A549 (cell line): ENCODE data around the gene PIP5K1B. TPM values are rescaled to one million over a fixed set of nuclear protein-coding genes. Genes with fewer than 3 reads are reported as not detected.

Source experiments
- ATAC-seq, 2 experiments: fragments of 200-7000 bp in 1 of 2; fragments of >200 bp in 1 of 2; cut with Nextera tagmentation in 1 of 2; cut with Tn5 transposase in 1 of 2; 3 replicates each; pipeline versions ENCODE4 v1.8.0 to v1.9.1; 2018 to 2020; ENCODE audit warnings: mild to moderate bottlenecking in 1 of 2, moderate library complexity in 1 of 2
- CTCF ChIA-PET: fragments of 300-600 bp; sonication (Branson Sonifier 250); formaldehyde crosslinking; extraction: SDS; loops from one replicate; lab custom pipeline; 2021; ENCODE audit warnings: antibody characterized with exemption, inconsistent platforms; lab: Yijun Ruan, JAX
- POLR2A ChIA-PET: fragments of 350-600 bp; formaldehyde crosslinking; extraction: SDS; loops from one replicate; lab custom pipeline; 2021; ENCODE audit warnings: antibody characterized with exemption, inconsistent platforms; lab: Yijun Ruan, JAX
- DNase-seq, 2 experiments: peaks; one replicate each; pipeline versions ENCODE4 v3.0.0 to v3.0.0-alpha.2; 2011 to 2016; ENCODE audit warnings: low read depth in 1 of 2, low spot score in 1 of 2
- FAIRE-seq: peaks from 2 replicates; lab custom pipeline; 2011; peaks lifted over from hg19 to GRCh38; lab: Jason Lieb, UNC
- H3K27ac ChIP-seq, 2 experiments: fragments of >200 bp; sonication (Bioruptor Twin); formaldehyde crosslinking; 3 replicates each; pipeline ENCODE4 v1.5.1; 2016 to 2017
- H3K4me1 ChIP-seq: fragments of >200 bp; sonication (Bioruptor Twin); formaldehyde crosslinking; 3 replicates; pipeline ENCODE4 v1.6.1; 2016
- H3K4me2 ChIP-seq: fragments of >200 bp; sonication (Bioruptor Twin); formaldehyde crosslinking; 3 replicates; pipeline ENCODE4 v1.6.1; 2016
- H3K4me3 ChIP-seq: fragments of >200 bp; sonication (Bioruptor Twin); formaldehyde crosslinking; 3 replicates; pipeline ENCODE4 v1.5.1; 2016
- H3K9me3 ChIP-seq: fragments of >200 bp; sonication (Bioruptor Twin); formaldehyde crosslinking; 3 replicates; pipeline ENCODE4 v1.6.1; 2016
- BCL3 ChIP-seq: fragments of >200 bp; sonication (Bioruptor Twin); formaldehyde crosslinking; IDR thresholded peaks from 3 replicates; pipeline ENCODE4 v1.6.1; 2016
- E2F6 ChIP-seq: IDR thresholded peaks from 2 replicates; pipeline ENCODE4 v1.6.1; 2012; ENCODE audit warnings: low read depth, borderline replicate concordance
- EHF ChIP-seq: fragments of 250-450 bp; sonication (Bioruptor Pico); IDR thresholded peaks from 2 replicates; pipeline ENCODE4 v1.5.0; 2020; ENCODE audit warnings: mild to moderate bottlenecking
- EHMT2 ChIP-seq: fragments of 200-600 bp; sonication (generic); IDR thresholded peaks from 2 replicates; pipeline ENCODE4 v1.6.1; 2016; ENCODE audit warnings: antibody characterized with exemption, low read depth, mild to moderate bottlenecking, moderate library complexity
- ELK1 ChIP-seq: fragments of 150-350 bp; IDR thresholded peaks from 2 replicates; pipeline ENCODE4 v1.6.1; 2014; ENCODE audit warnings: low read depth, mild to moderate bottlenecking, low read length
- EP300 ChIP-seq, 2 experiments: fragments of >200 bp; sonication (Bioruptor Twin); formaldehyde crosslinking; IDR thresholded peaks; 2 replicates in 1 of 2; 3 replicates in 1 of 2; pipeline ENCODE4 v1.6.1; 2016 to 2017
- ESRRA ChIP-seq: fragments of 150-350 bp; IDR thresholded peaks from 2 replicates; pipeline ENCODE4 v1.6.1; 2014; ENCODE audit warnings: mild to moderate bottlenecking, low read length, borderline replicate concordance
- FOSL2 ChIP-seq, 2 experiments: fragments of 450-650 bp in 1 of 2; fragments of >200 bp in 1 of 2; sonication (Bioruptor Twin) in 1 of 2; formaldehyde crosslinking; IDR thresholded peaks; 2 replicates each; pipeline versions ENCODE4 v1.5.0 to v1.6.1; 2016 to 2020; ENCODE audit warnings: mild to moderate bottlenecking in 1 of 2, moderate library complexity in 1 of 2
- FOXS1 ChIP-seq: fragments of 250-450 bp; sonication (Bioruptor Pico); IDR thresholded peaks from 2 replicates; pipeline ENCODE4 v1.5.0; 2020; ENCODE audit warnings: mild to moderate bottlenecking, moderate library complexity
- GATA3 ChIP-seq: IDR thresholded peaks from 2 replicates; pipeline ENCODE4 v1.6.1; 2012; ENCODE audit warnings: borderline replicate concordance
- HDAC2 ChIP-seq: fragments of 200-600 bp; sonication (generic); IDR thresholded peaks from 2 replicates; pipeline ENCODE4 v1.6.1; 2016
- HEYL ChIP-seq: fragments of 250-450 bp; sonication (Bioruptor Pico); IDR thresholded peaks from 2 replicates; pipeline ENCODE4 v1.8.0; 2021; ENCODE audit warnings: mild to moderate bottlenecking, moderate library complexity
- HMGXB4 ChIP-seq: fragments of 250-450 bp; sonication (Bioruptor Pico); IDR thresholded peaks from 2 replicates; pipeline ENCODE4 v1.5.0; 2021; ENCODE audit warnings: mild to moderate bottlenecking, moderate library complexity, borderline replicate concordance
- HOXA7 ChIP-seq: fragments of 250-450 bp; sonication (Bioruptor Pico); IDR thresholded peaks from 2 replicates; pipeline ENCODE4 v1.5.0; 2020; ENCODE audit warnings: mild to moderate bottlenecking, moderate library complexity
- JUN ChIP-seq, 2 experiments: fragments of >200 bp; sonication (Bioruptor Twin); formaldehyde crosslinking; IDR thresholded peaks; 2 replicates in 1 of 2; 3 replicates in 1 of 2; pipeline ENCODE4 v1.6.1; 2016 to 2017
- MAZ ChIP-seq: fragments of 150-350 bp; IDR thresholded peaks from 2 replicates; pipeline ENCODE4 v1.6.1; 2014; ENCODE audit warnings: antibody characterized with exemption, low read depth, low read length, borderline replicate concordance
- NPAS2 ChIP-seq: fragments of 250-450 bp; sonication (Bioruptor Pico); IDR thresholded peaks from 2 replicates; pipeline ENCODE4 v1.8.0; 2022; ENCODE audit warnings: mild to moderate bottlenecking, moderate library complexity, borderline replicate concordance
- PHF8 ChIP-seq: fragments of 200-600 bp; sonication (generic); IDR thresholded peaks from 2 replicates; pipeline ENCODE4 v1.6.1; 2016; ENCODE audit warnings: low read depth, mild to moderate bottlenecking, antibody characterized with exemption, moderate library complexity, borderline replicate concordance
- POLR2A ChIP-seq: IDR thresholded peaks from 2 replicates; pipeline ENCODE4 v1.6.1; 2012; ENCODE audit warnings: mild to moderate bottlenecking, low read length
- POLR2AphosphoS2 ChIP-seq: conservative IDR thresholded peaks from 2 replicates; pipeline ENCODE4 v1.6.1; 2012; ENCODE audit warnings: low read length, improper control_type of control experiment, inconsistent platforms
- USF2 ChIP-seq: fragments of 450-650 bp; IDR thresholded peaks from 2 replicates; pipeline ENCODE4 v1.6.1; 2014; ENCODE audit warnings: antibody characterized with exemption
- ZFP36 ChIP-seq: fragments of 450-650 bp; IDR thresholded peaks from 2 replicates; pipeline ENCODE4 v1.6.1; 2014; ENCODE audit warnings: borderline replicate concordance; ENCODE audit not compliant: partially characterized antibody
- ZSCAN20 ChIP-seq: fragments of 250-450 bp; sonication (Bioruptor Pico); IDR thresholded peaks from 2 replicates; pipeline ENCODE4 v1.8.0; 2022; ENCODE audit warnings: mild to moderate bottlenecking, moderate library complexity
- whole genome bisulfite sequencing: methylation state at CpG from one replicate; pipeline ENCODE4 v1.1.6; 2017; ENCODE audit errors: missing lambda C conversion rate; 5-methylcytosine and 5-hydroxymethylcytosine counted together
- polyA plus RNA-seq, 4 experiments: library from polyadenylated mRNA; depleted of rRNA in 3 of 4; stranded (reverse); fragments of >200 nt; fragmentation: RNase III in 1 of 4; extraction: RNeasy Plus Mini Kit Qiagen cat#74134 plus additional on column Dnase treatment in 1 of 4; gene quantifications; 2 replicates in 3 of 4; 3 replicates in 1 of 4; pipeline ENCODE4 v1.2.3, GENCODE V29; 2011 to 2017

Gene PIP5K1B
- polyA plus RNA-seq, 2 of the 4 experiments (the other 2 are of a cell fraction): not detected

GRCh38 chr9:68714416-68715180 is 9.6 kb downstream of the PIP5K1B start (continued):
- TF ChIP-seq HEYL (CRISPR knock-in tag): no peak

- DNase-seq: no peak
- ChIA-PET CTCF (no interaction called here), POLR2A (no interaction called here)
- TF ChIP-seq POLR2AphosphoS2: no peak
- TF ChIP-seq E2F6: no peak
- no peak for TF ChIP-seq EHMT2
- TF ChIP-seq HEYL (CRISPR knock-in tag): no peak
- TF ChIP-seq ELK1: no peak
- no peak for TF ChIP-seq BCL3
- no peak for TF ChIP-seq NPAS2 (CRISPR knock-in tag)
- Histone ChIP-seq H3K4me1 (no peaks in the 10 kb centered on the region), H3K27ac (no peak overlapping the region), H3K4me2 (no peak overlapping the region), H3K9me3 (no peaks in the 10 kb centered on the region), H3K4me3 (no peak overlapping the region)
- ATAC-seq: no peak
- no peak for FAIRE-seq
- WGBS: 5% methylated on average over 2 of the region's 2 CpGs
Observed at GRCh38 chr9:68715181-68715456, 10.1 kb downstream of the PIP5K1B start.

GRCh38 chr9:68717552-68718443 is 12.8 kb downstream of the PIP5K1B start:
- TF ChIP-seq ESRRA (no peak), MAZ (no peak), JUN (IDR thresholded peaks at IDR 0.05) (no peak), EP300 (IDR thresholded peaks at IDR 0.05) (no peak)
- ChIA-PET POLR2A (no interaction called here), CTCF (no interaction called here)
- Histone ChIP-seq H3K9me3 (no peaks in the 10 kb centered on the region), H3K4me2 (no peak overlapping the region), H3K4me1 (no peaks in the 10 kb centered on the region), H3K4me3 (no peak overlapping the region), H3K27ac (no peak overlapping the region)
- FAIRE-seq (no peak), ATAC-seq (no peak), DNase-seq (no peak)
- WGBS: 35% methylated on average over 2 of the region's 2 CpGs

- CTCF ChIA-PET: interaction anchor here (1.0 to 1.3 kb wide), 2 partner anchors 9 to 316 kb away, joined by 3 to 5 read pairs; partner anchors contain the start of gene FXN
- DNase-seq (no peak), FAIRE-seq (no peak), ATAC-seq (no peak)
- POLR2A ChIA-PET: no interaction called here
- no peaks in the 10 kb centered on the region for H3K4me1 ChIP-seq
- H3K4me2 ChIP-seq: no peak overlapping the region
- H3K27ac ChIP-seq: no peak overlapping the region
- H3K4me3 ChIP-seq: no peak overlapping the region
- H3K9me3 ChIP-seq: no peaks in the 10 kb centered on the region
- WGBS: 2% methylated on average over 2 of the region's 2 CpGs
- no peak for TF ChIP-seq HOXA7 (CRISPR knock-in tag)
- no peak for TF ChIP-seq ZFP36
- TF ChIP-seq GATA3: no peak
- TF ChIP-seq EHF (CRISPR knock-in tag): no peak
- no peak for TF ChIP-seq HDAC2
- no peak for TF ChIP-seq BCL3
- no peak for TF ChIP-seq PHF8
- no peak for TF ChIP-seq USF2
- no peak for TF ChIP-seq FOSL2 (IDR thresholded peaks at IDR 0.05)
- no peak for TF ChIP-seq FOSL2 (CRISPR knock-in tag; IDR thresholded peaks at IDR 0.05)
- TF ChIP-seq HMGXB4 (CRISPR knock-in tag): no peak
- no peak for TF ChIP-seq ZSCAN20 (CRISPR knock-in tag)
- no peak for TF ChIP-seq POLR2A
- TF ChIP-seq FOXS1: no peak
Observed at GRCh38 chr9:68719847-68720246, 14.8 kb downstream of the PIP5K1B start.
